Endodermal cell (in vitro differentiated cells): ENCODE data around the gene SLC39A1. TPM values are rescaled to one million over a fixed set of nuclear protein-coding genes. Genes with fewer than 3 reads are reported as not detected.

Experiments
- DNase-seq: peaks from one replicate; pipeline ENCODE4 v3.0.0-alpha.2; 2017
- H3K27ac ChIP-seq: 2 replicates; pipeline ENCODE4 v1.5.1; 2013; ENCODE audit warnings: mild to moderate bottlenecking, low read depth, low read length, moderate library complexity
- H3K27me3 ChIP-seq: 2 replicates; pipeline ENCODE4 v1.6.1; 2013; ENCODE audit warnings: mild to moderate bottlenecking, low read length, moderate library complexity; ENCODE audit not compliant: insufficient read depth, control insufficient read depth, poor library complexity, severe bottlenecking
- H3K36me3 ChIP-seq: 2 replicates; pipeline ENCODE4 v1.7.0; 2013; ENCODE audit warnings: mild to moderate bottlenecking, low read length, moderate library complexity; ENCODE audit not compliant: control insufficient read depth, insufficient read depth
- H3K4me1 ChIP-seq: one replicate; pipeline ENCODE4 v1.7.0; 2013; ENCODE audit warnings: low read length; ENCODE audit not compliant: control insufficient read depth, insufficient read depth
- H3K4me3 ChIP-seq: 2 replicates; pipeline ENCODE4 v1.5.1; 2013; ENCODE audit warnings: mild to moderate bottlenecking, low read length, moderate library complexity
- H3K9ac ChIP-seq: 2 replicates; pipeline ENCODE4 v1.6.1; 2013; ENCODE audit warnings: mild to moderate bottlenecking, low read length, moderate library complexity; ENCODE audit not compliant: poor library complexity, severe bottlenecking; ENCODE audit errors: extremely low read depth
- H3K9me3 ChIP-seq: 2 replicates; pipeline ENCODE4 v1.6.1; 2013; ENCODE audit warnings: mild to moderate bottlenecking, low read length, moderate library complexity; ENCODE audit not compliant: control insufficient read depth
- H3K27ac Mint-ChIP-seq: 2 replicates; pipeline ENCODE4 v1.8.0; 2020; ENCODE audit warnings: mixed read lengths
- H3K27me3 Mint-ChIP-seq: 2 replicates; pipeline ENCODE4 v1.8.0; 2021; ENCODE audit warnings: mild to moderate bottlenecking, mixed read lengths; ENCODE audit not compliant: insufficient read depth
- H3K36me3 Mint-ChIP-seq: 2 replicates; pipeline ENCODE4 v1.8.0; 2020; ENCODE audit warnings: low read depth, mixed read lengths
- H3K4me1 Mint-ChIP-seq: 2 replicates; pipeline ENCODE4 v1.8.0; 2020; ENCODE audit warnings: mixed read lengths
- H3K4me3 Mint-ChIP-seq: 2 replicates; pipeline ENCODE4 v1.8.0; 2020; ENCODE audit warnings: mild to moderate bottlenecking, moderate library complexity, mixed read lengths
- H3K9me3 Mint-ChIP-seq: 2 replicates; pipeline ENCODE4 v1.8.0; 2020; ENCODE audit warnings: mild to moderate bottlenecking, mixed read lengths
- WGBS, 2 experiments: methylation state at CpG; one replicate each; pipeline versions ENCODE4 v1.1.5 to v1.1.7; 2013; ENCODE audit warnings: missing lambda C conversion rate in 2 of 2, mixed read lengths in 1 of 2; ENCODE audit not compliant: insufficient coverage in 1 of 2, insufficient read length in 1 of 2; 5-methylcytosine and 5-hydroxymethylcytosine counted together
- total RNA-seq, 2 donors: library from RNA; stranded (reverse); fragmentation: NEBNext Ultra II Directional in 1 of 2; extraction: Animal tissue kit (Norgen Biotek cat#: 25700) in 1 of 2; gene quantifications; 2 replicates in 1 of 2; 3 replicates in 1 of 2; pipeline ENCODE4 v1.2.1, GENCODE V29; 2021
- TF ChIP-seq, protein P1 (sequence below): fragments of 200-600 bp; sonication (generic); conservative IDR thresholded peaks from 2 replicates; pipeline ENCODE4 v1.5.0; 2021; ENCODE audit warnings: antibody characterized with exemption, mild to moderate bottlenecking

Gene SLC39A1
- total RNA-seq, 2 donors from 2014 or later: 129 to 154 TPM

DNA sequence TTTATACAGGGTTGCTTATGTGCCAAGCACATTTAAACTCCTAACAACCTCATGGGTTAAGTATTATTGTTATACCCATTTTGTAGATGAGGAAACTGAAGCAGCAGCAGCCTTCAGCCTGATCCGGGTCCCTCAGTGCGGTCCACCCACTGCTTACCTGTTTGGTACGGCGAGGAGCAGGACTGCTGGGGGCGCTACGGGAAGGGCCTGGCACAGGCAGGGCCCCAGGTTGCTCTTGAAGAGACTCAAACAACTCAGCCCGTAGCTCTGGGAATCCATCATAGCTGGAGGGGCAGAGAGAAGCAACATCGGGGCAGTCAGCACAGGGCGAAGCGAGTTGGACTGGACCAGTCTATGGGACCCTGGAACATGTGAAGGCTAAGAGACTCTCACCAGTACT is 26.0 kb downstream of the SLC39A1 start:
- Mint-ChIP-seq H3K27me3 (no peaks in the 10 kb centered on the region), H3K27ac (no peak overlapping the region), H3K36me3 (peaks cover 78% of the 10 kb centered on the region), H3K9me3 (no peaks in the 10 kb centered on the region), H3K4me3 (no peak overlapping the region), H3K4me1 (no peaks in the 10 kb centered on the region)
- no peaks in the 10 kb centered on the region for H3K27me3 ChIP-seq
- no peak overlapping the region for H3K4me3 ChIP-seq
- no peaks in the 10 kb centered on the region for H3K9me3 ChIP-seq
- TF ChIP-seq, protein P1, sequence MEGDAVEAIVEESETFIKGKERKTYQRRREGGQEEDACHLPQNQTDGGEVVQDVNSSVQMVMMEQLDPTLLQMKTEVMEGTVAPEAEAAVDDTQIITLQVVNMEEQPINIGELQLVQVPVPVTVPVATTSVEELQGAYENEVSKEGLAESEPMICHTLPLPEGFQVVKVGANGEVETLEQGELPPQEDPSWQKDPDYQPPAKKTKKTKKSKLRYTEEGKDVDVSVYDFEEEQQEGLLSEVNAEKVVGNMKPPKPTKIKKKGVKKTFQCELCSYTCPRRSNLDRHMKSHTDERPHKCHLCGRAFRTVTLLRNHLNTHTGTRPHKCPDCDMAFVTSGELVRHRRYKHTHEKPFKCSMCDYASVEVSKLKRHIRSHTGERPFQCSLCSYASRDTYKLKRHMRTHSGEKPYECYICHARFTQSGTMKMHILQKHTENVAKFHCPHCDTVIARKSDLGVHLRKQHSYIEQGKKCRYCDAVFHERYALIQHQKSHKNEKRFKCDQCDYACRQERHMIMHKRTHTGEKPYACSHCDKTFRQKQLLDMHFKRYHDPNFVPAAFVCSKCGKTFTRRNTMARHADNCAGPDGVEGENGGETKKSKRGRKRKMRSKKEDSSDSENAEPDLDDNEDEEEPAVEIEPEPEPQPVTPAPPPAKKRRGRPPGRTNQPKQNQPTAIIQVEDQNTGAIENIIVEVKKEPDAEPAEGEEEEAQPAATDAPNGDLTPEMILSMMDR: no peak
- 95 to 96% methylated on average over 8 to 10 of the region's 10 CpGs for WGBS, 2 experiments
- peaks cover 51% of the 10 kb centered on the region for H3K36me3 ChIP-seq
- no peak for DNase-seq
- no peak overlapping the region for H3K9ac ChIP-seq
- no peaks in the 10 kb centered on the region for H3K4me1 ChIP-seq
- H3K27ac ChIP-seq: no peak overlapping the region

DNA sequence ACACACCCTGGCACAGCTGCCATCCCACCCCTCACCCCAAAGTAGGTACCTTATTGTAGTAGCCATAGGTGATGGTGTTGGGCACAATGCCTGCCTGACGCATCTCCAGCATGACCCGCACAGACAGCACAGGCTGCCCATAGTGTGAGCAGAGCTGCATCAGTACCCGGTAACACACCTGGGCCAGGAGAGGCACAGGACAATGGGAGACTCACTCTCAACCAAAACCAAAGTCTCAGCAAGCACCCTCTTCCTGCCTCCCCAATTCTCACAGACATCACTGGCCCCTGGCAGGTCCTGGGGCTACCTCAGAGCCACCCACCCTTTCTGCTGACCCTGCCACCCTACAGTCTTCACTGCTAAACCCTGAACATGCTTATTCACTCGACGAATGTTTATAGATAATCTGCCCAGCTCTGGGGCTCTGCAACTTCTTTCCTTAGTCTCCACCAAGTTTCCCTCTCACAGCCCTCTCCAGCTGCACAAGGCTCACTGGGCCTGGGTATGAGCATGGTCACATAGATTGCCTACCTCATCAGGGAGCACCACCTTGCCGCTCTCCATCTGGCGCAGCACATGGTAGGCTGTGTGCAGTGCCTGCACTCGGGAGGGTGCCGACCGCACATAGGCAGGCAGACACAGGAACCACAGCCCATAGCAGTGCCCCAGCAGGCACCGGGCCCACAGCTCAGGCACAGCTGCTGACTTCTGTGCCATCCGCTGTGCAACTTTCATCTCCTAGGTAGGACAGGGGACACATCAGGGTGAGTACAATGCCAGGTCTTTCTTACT is 27.1 kb downstream of the SLC39A1 start:
- no peaks in the 10 kb centered on the region for H3K27me3 Mint-ChIP-seq
- 97 to 98% methylated on average over 11 to 12 of the region's 12 CpGs for WGBS, 2 experiments
- no peak for DNase-seq
- no peaks in the 10 kb centered on the region for H3K4me1 ChIP-seq
- no peak overlapping the region for H3K27ac ChIP-seq
- H3K36me3 ChIP-seq: peaks cover 49% of the 10 kb centered on the region
- H3K27ac Mint-ChIP-seq: peak overlapping the region; percentile 48
- no peak overlapping the region for H3K9ac ChIP-seq
- H3K4me3 Mint-ChIP-seq: no peak overlapping the region
- H3K36me3 Mint-ChIP-seq: peaks cover 73% of the 10 kb centered on the region
- no peaks in the 10 kb centered on the region for H3K9me3 ChIP-seq
- TF ChIP-seq, protein P1: no peak
- no peaks in the 10 kb centered on the region for H3K27me3 ChIP-seq
- no peaks in the 10 kb centered on the region for H3K4me1 Mint-ChIP-seq
- H3K9me3 Mint-ChIP-seq: no peaks in the 10 kb centered on the region
- no peak overlapping the region for H3K4me3 ChIP-seq

DNA sequence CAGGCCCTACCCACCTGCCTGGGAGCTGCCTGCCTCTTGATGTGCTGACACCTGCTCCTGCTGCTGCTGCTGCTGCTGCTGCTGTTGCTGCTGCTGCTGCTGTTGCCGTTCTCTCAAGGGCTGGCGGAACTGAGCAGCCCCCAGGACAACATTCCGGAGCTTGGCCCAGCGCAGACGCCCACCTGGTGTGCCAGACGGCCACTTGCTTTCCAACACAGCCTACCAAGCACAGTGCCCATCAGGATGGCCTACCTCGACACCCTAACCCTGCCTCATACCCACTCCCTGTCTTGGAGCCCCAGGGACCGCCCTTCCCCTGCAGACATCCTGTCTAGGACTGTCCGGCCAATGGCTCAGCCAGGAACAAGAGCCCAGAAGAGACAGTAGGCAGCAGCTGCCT is 28.6 kb downstream of the SLC39A1 start:
- WGBS, 2 experiments: 93% methylated on average over 3 to 9 of the region's 9 CpGs
- H3K9ac ChIP-seq: no peak overlapping the region
- no peaks in the 10 kb centered on the region for H3K4me1 ChIP-seq
- Mint-ChIP-seq H3K27ac (no peak overlapping the region), H3K27me3 (no peaks in the 10 kb centered on the region), H3K4me3 (no peak overlapping the region), H3K4me1 (no peaks in the 10 kb centered on the region), H3K36me3 (peaks cover 72% of the 10 kb centered on the region), H3K9me3 (no peaks in the 10 kb centered on the region)
- H3K9me3 ChIP-seq: no peaks in the 10 kb centered on the region
- H3K4me3 ChIP-seq: no peak overlapping the region
- H3K36me3 ChIP-seq: peaks cover 45% of the 10 kb centered on the region
- no peak for DNase-seq
- peak overlapping the region; percentile 53 for H3K27ac ChIP-seq
- no peaks in the 10 kb centered on the region for H3K27me3 ChIP-seq
- TF ChIP-seq, protein P1: no peak
